ENCODE data around the gene KIFC1. TPM values are rescaled to one million over a fixed set of nuclear protein-coding genes. Genes with fewer than 3 reads are reported as not detected.

KIFC1 gene
- polyA plus RNA-seq, 1 of the 3 experiments (the other 2 are of a cell fraction): 35.9 TPM

GRCh38 chr6:33420491-33421343, 29.1 kb downstream of the KIFC1 start:
- H3K4me1 ChIP-seq (ENCODE audit: control insufficient read depth in 1 of 2, insufficient read depth in 2 of 2, low read depth in 1 of 2, low read length in 1 of 2): peaks cover 29 to 43% of the 10 kb centered on the region in 2 experiments
- CTCF ChIA-PET: no interaction called here
- H3K9me2 ChIP-seq: no peaks in the 10 kb centered on the region
- POLR2A ChIA-PET: no interaction called here
- H4K20me1 ChIP-seq (ENCODE audit: insufficient read depth): 0 out of 2 replicates have a peak, but pooled peaks cover 2% of the 10 kb centered on the region
- peaks cover under 1 to 9% of the 10 kb centered on the region in 2 experiments for H3K36me3 ChIP-seq (replicated peaks in 1 of 2; ENCODE audit: control insufficient read depth in 1 of 2, insufficient read depth in 2 of 2, low read length in 1 of 2)
- peaks cover 23% of the 10 kb centered on the region for H3F3A ChIP-seq (replicated peaks; ENCODE audit: insufficient read depth)
- H3K4me2 ChIP-seq: no peak overlapping the region
- H3K27me3 ChIP-seq (ENCODE audit: insufficient read depth): no peaks in the 10 kb centered on the region
- 77% methylated on average over 6 of the region's 6 CpGs for WGBS (ENCODE audit: low lambda C conversion rate)
- H3K9ac ChIP-seq: no peak overlapping the region
- H3K79me2 ChIP-seq (ENCODE audit: insufficient read depth): peaks cover 21% of the 10 kb centered on the region
- TF ChIP-seq ZBTB33 (IDR thresholded peaks at IDR 0.05; ENCODE audit: borderline replicate concordance, low read depth) (no peak), TCF12 (IDR thresholded peaks at IDR 0.05) (no peak), NRF1 (IDR thresholded peaks at IDR 0.05; ENCODE audit: low read depth, low read length) (no peak), GABPA (IDR thresholded peaks at IDR 0.05; ENCODE audit: low read depth) (peak; percentile 36; the same call in 1 of the 2 replicates), SMC3 (IDR thresholded peaks at IDR 0.05; ENCODE audit: low read depth, low read length) (no peak)
- peak overlapping the region in 1 of 2 experiments; percentile 43; a peak in 3 of 4 replicates for H3K4me3 ChIP-seq (ENCODE audit: low read depth in 2 of 2, low read length in 1 of 2)
- DNase-seq: no peak
- no peaks in the 10 kb centered on the region for H3K9me3 ChIP-seq
- H3K27ac ChIP-seq (ENCODE audit: low read depth in 2 of 2, low read length in 1 of 2): peak overlapping the region in 1 of 2 experiments; percentile 94; a peak in 1 of 4 replicates
- H2AFZ ChIP-seq (ENCODE audit: low read depth): no peak overlapping the region

DNA sequence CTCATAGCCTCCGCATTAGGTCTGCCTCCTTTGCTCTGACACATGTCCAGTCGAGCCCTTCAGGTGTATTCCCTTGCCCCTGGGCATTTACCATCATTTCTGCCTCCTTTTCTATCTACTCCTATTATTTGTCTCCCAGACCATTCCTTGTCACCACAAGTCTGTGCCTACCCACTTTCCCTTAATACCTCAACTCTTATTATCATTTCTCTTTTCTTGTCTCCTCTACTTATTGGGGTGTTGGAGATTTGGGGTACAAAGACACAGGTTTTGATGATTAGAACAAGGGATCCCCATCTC, 29.7 kb downstream of the KIFC1 start:
- peaks cover 0 to 4% of the 10 kb centered on the region in 2 experiments for H3K36me3 ChIP-seq (replicated peaks in 1 of 2; ENCODE audit: control insufficient read depth in 1 of 2, insufficient read depth in 2 of 2, low read length in 1 of 2)
- TF ChIP-seq TAF1 (IDR thresholded peaks at IDR 0.05; ENCODE audit: borderline replicate concordance, low read depth, low read length) (no peak), SMC3 (IDR thresholded peaks at IDR 0.05; ENCODE audit: low read depth, low read length) (no peak)
- H3K9me3 ChIP-seq: no peaks in the 10 kb centered on the region
- ChIA-PET CTCF (no interaction called here), POLR2A (no interaction called here)
- H3K9me2 ChIP-seq: no peaks in the 10 kb centered on the region
- H3K9ac ChIP-seq: no peak overlapping the region
- H3F3A ChIP-seq (replicated peaks; ENCODE audit: insufficient read depth): peaks cover 21% of the 10 kb centered on the region
- no peaks in the 10 kb centered on the region for H4K20me1 ChIP-seq (ENCODE audit: insufficient read depth)
- no peak overlapping the region for H3K27ac ChIP-seq (ENCODE audit: low read depth in 2 of 2, low read length in 1 of 2)
- peaks cover 15% of the 10 kb centered on the region for H3K79me2 ChIP-seq (ENCODE audit: insufficient read depth)
- 96% methylated on average over 2 of the region's 2 CpGs for WGBS (ENCODE audit: low lambda C conversion rate)
- no peak overlapping the region for H3K4me2 ChIP-seq
- no peak overlapping the region for H2AFZ ChIP-seq (ENCODE audit: low read depth)
- H3K4me3 ChIP-seq (ENCODE audit: low read depth in 2 of 2, low read length in 1 of 2): no peak overlapping the region
- H3K27me3 ChIP-seq (ENCODE audit: insufficient read depth): no peaks in the 10 kb centered on the region
- peaks cover 23 to 38% of the 10 kb centered on the region in 2 experiments for H3K4me1 ChIP-seq (ENCODE audit: control insufficient read depth in 1 of 2, insufficient read depth in 2 of 2, low read depth in 1 of 2, low read length in 1 of 2)
- no peak for DNase-seq

DNA sequence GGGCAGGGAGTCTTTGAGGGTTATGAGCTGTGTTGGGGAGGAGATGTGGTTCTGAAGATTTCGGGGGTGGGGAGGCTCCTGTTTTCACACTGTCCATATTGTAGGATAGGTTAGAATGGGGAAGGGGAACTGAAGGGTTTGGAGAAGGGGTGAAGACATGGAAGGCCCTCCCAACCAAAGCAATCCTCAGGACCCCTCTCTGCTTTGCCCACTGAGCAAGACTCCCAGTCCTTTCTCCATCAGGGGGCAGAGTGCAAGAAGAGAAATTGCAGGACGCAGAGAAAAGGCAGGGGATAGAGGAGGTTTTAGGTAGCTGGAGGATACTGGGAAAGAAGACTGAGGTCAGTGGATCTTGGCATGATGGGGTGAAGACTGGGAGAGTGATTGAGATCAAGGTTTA, 32.2 kb downstream of the KIFC1 start:
- Histone ChIP-seq H3K9me3 (no peaks in the 10 kb centered on the region), H3K9ac (no peak overlapping the region), H3K27ac (ENCODE audit: low read depth in 2 of 2, low read length in 1 of 2) (no peak overlapping the region), H3K4me2 (no peak overlapping the region), H3K4me3 (ENCODE audit: low read depth in 2 of 2, low read length in 1 of 2) (no peak overlapping the region), H3K4me1 (ENCODE audit: control insufficient read depth in 1 of 2, insufficient read depth in 2 of 2, low read depth in 1 of 2, low read length in 1 of 2) (peaks cover 22 to 40% of the 10 kb centered on the region in 2 experiments), H3K9me2 (no peaks in the 10 kb centered on the region), H3K27me3 (ENCODE audit: insufficient read depth) (no peaks in the 10 kb centered on the region), H2AFZ (ENCODE audit: low read depth) (no peak overlapping the region), H3F3A (replicated peaks; ENCODE audit: insufficient read depth) (peaks cover 16% of the 10 kb centered on the region), H3K36me3 (replicated peaks in 1 of 2; ENCODE audit: control insufficient read depth in 1 of 2, insufficient read depth in 2 of 2, low read length in 1 of 2) (no peaks in the 10 kb centered on the region), H4K20me1 (ENCODE audit: insufficient read depth) (no peaks in the 10 kb centered on the region; the same call in 1 of the 2 replicates), H3K79me2 (ENCODE audit: insufficient read depth) (peaks cover 13% of the 10 kb centered on the region)
- DNase-seq: no peak
- CTCF ChIA-PET: interaction anchor here (0.9 kb wide), 2 partner anchors 10 to 18 kb away, joined by 3 read pairs; no protein-coding TSS in a partner anchor
- TF ChIP-seq, protein P1, sequence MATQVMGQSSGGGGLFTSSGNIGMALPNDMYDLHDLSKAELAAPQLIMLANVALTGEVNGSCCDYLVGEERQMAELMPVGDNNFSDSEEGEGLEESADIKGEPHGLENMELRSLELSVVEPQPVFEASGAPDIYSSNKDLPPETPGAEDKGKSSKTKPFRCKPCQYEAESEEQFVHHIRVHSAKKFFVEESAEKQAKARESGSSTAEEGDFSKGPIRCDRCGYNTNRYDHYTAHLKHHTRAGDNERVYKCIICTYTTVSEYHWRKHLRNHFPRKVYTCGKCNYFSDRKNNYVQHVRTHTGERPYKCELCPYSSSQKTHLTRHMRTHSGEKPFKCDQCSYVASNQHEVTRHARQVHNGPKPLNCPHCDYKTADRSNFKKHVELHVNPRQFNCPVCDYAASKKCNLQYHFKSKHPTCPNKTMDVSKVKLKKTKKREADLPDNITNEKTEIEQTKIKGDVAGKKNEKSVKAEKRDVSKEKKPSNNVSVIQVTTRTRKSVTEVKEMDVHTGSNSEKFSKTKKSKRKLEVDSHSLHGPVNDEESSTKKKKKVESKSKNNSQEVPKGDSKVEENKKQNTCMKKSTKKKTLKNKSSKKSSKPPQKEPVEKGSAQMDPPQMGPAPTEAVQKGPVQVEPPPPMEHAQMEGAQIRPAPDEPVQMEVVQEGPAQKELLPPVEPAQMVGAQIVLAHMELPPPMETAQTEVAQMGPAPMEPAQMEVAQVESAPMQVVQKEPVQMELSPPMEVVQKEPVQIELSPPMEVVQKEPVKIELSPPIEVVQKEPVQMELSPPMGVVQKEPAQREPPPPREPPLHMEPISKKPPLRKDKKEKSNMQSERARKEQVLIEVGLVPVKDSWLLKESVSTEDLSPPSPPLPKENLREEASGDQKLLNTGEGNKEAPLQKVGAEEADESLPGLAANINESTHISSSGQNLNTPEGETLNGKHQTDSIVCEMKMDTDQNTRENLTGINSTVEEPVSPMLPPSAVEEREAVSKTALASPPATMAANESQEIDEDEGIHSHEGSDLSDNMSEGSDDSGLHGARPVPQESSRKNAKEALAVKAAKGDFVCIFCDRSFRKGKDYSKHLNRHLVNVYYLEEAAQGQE (IDR thresholded peaks at IDR 0.05; ENCODE audit: low read depth, low read length): no peak
- TF ChIP-seq RCOR1 (IDR thresholded peaks at IDR 0.05; ENCODE audit: low read length): no peak
- POLR2A ChIA-PET: no interaction called here
- 92% methylated on average over 2 of the region's 2 CpGs for WGBS (ENCODE audit: low lambda C conversion rate)

All from SK-N-SH (cell line).